ENCODE results near the gene FAM8A1. TPM values are rescaled to one million over a fixed set of nuclear protein-coding genes. Genes with fewer than 3 reads are reported as not detected.

The FAM8A1 gene
- total and polyA plus RNA-seq, 2 of the 13 experiments (the other 11 are each of a cell fraction or from before 2014, with no cell fraction given): 30.5 to 34.3 TPM

DNA sequence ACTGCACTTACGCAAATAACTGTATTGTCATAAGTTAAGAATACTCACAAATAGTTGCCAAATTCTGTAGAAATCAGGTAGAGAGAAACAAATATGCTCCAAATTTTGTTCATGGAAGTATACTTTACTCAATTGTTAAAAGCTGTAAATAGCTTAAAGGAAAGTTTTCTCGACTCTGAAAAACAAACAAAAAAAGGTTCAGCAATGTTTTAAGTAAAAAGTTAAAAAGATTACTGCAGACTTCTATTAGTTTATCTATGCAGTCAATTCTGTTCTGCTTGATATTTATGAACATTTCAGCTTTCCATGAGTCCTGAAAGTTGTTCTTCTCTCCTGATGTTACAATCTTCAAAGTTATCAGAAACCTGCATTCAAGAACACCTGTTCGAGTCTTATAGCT, 37.5 kb upstream of the FAM8A1 start (continued):
- no peak for TF ChIP-seq CBX1 (IDR thresholded peaks at IDR 0.05; ENCODE audit: low read depth)
- TF ChIP-seq, protein P1, sequence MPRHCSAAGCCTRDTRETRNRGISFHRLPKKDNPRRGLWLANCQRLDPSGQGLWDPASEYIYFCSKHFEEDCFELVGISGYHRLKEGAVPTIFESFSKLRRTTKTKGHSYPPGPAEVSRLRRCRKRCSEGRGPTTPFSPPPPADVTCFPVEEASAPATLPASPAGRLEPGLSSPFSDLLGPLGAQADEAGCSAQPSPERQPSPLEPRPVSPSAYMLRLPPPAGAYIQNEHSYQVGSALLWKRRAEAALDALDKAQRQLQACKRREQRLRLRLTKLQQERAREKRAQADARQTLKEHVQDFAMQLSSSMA (CRISPR knock-in tag; IDR thresholded peaks at IDR 0.05): no peak
- TF ChIP-seq MTF2 (CRISPR knock-in tag; IDR thresholded peaks at IDR 0.05; ENCODE audit: borderline replicate concordance): no peak
- TF ChIP-seq KDM3A (CRISPR knock-in tag; IDR thresholded peaks at IDR 0.05; ENCODE audit: low read depth): no peak
- no peak for TF ChIP-seq MXD1 (CRISPR knock-in tag; IDR thresholded peaks at IDR 0.05)
- no peak for TF ChIP-seq NPAS2 (CRISPR knock-in tag; IDR thresholded peaks at IDR 0.05; ENCODE audit: borderline replicate concordance)

GRCh38 chr6:17565399-17565798, 34.7 kb upstream of the FAM8A1 start:
- Histone ChIP-seq H4K20me1 (ENCODE audit: insufficient read depth, low read length) (no peaks in the 10 kb centered on the region), H3K27me3 (ENCODE audit: control insufficient read depth in 1 of 2, insufficient read depth in 2 of 2, low read length in 2 of 2) (0 out of 5 replicates have a peak, but pooled peaks cover 0 to 6% of the 10 kb centered on the region in 2 experiments), H3K4me2 (ENCODE audit: low read depth, low read length) (no peak overlapping the region), H3K79me2 (ENCODE audit: insufficient read depth, low read length) (no peaks in the 10 kb centered on the region), H3K4me1 (ENCODE audit: insufficient read depth, low read length) (peaks cover 6% of the 10 kb centered on the region), H3K9me3 (ENCODE audit: low read length) (peaks cover 37% of the 10 kb centered on the region), H3K4me3 (replicated peaks in 1 of 3; ENCODE audit: insufficient read depth in 1 of 3, low read depth in 2 of 3, low read length in 3 of 3) (no peak overlapping the region), H2AFZ (ENCODE audit: low read length) (no peak overlapping the region), H3K27ac (ENCODE audit: extremely low read length, insufficient read depth, low read length) (no peak overlapping the region), H3K9ac (ENCODE audit: insufficient read depth, low read depth, low read length) (no peak overlapping the region), H3K36me3 (replicated peaks in 1 of 2; ENCODE audit: control insufficient read depth in 1 of 2, insufficient read depth in 2 of 2, low read length in 2 of 2) (no peaks in the 10 kb centered on the region)
- intact Hi-C loops (cut with micrococcal nuclease; ENCODE audit: unreplicated experiment): no loop called here
- FAIRE-seq (no peak), DNase-seq (ENCODE audit: low spot score) (no peak), ATAC-seq (no peak)
- CTCF ChIA-PET (ENCODE audit: low intra/inter-chr PET ratio, low total read pairs): no interaction called here
- BruUV-seq (replicated peaks): no TSS peak
- in situ Hi-C loops (cut with HindIII; ENCODE audit: extremely low pct_ligation_motif_present, low pct_unique_long_range_greater_than_20kb): no loop called here
- WGBS (ENCODE audit: low lambda C conversion rate): 61% methylated on average over 3 of the region's 3 CpGs
- POLR2A ChIA-PET: no interaction called here
- TF ChIP-seq, protein P2, sequence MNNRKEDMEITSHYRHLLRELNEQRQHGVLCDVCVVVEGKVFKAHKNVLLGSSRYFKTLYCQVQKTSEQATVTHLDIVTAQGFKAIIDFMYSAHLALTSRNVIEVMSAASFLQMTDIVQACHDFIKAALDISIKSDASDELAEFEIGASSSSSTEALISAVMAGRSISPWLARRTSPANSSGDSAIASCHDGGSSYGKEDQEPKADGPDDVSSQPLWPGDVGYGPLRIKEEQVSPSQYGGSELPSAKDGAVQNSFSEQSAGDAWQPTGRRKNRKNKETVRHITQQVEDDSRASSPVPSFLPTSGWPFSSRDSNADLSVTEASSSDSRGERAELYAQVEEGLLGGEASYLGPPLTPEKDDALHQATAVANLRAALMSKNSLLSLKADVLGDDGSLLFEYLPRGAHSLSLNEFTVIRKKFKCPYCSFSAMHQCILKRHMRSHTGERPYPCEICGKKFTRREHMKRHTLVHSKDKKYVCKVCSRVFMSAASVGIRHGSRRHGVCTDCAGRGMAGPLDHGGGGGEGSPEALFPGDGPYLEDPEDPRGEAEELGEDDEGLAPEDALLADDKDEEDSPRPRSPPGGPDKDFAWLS (CRISPR knock-in tag; IDR thresholded peaks at IDR 0.05; ENCODE audit: borderline replicate concordance): no peak
- 0 out of 2 replicates have a peak, but pooled peaks have one; percentile 34 for TF ChIP-seq TOPORS (CRISPR knock-in tag; IDR thresholded peaks at IDR 0.05)
- TF ChIP-seq ZFP36 (IDR thresholded peaks at IDR 0.05; ENCODE audit: borderline replicate concordance, low read depth, low read length, partially characterized antibody): peak; percentile 72
- TF ChIP-seq ZNF724P (CRISPR knock-in tag; IDR thresholded peaks at IDR 0.05; ENCODE audit: borderline replicate concordance): peak; percentile 100
- no peak for TF ChIP-seq ZFP36L1 (CRISPR knock-in tag; IDR thresholded peaks at IDR 0.05)
- TF ChIP-seq KAT7 (CRISPR knock-in tag; IDR thresholded peaks at IDR 0.05; ENCODE audit: borderline replicate concordance): no peak
- TF ChIP-seq ZNF878 (CRISPR knock-in tag; IDR thresholded peaks at IDR 0.05): no peak
- TF ChIP-seq MED13 (CRISPR knock-in tag; IDR thresholded peaks at IDR 0.05): no peak
